GM18873 (cell line): Measurements from ENCODE around the gene DHRS3.
"Not testable (repeated sequence)": the region's sequence is repeated elsewhere in the genome, so short reads cannot be mapped to it uniquely, and the experiment has no call there.

Experiments
- ATAC-seq: cut with Tn5 transposase; IDR thresholded peaks from one replicate; pipeline ENCODE4 v1.9.1; 2021; ENCODE audit warnings: mild to moderate bottlenecking, moderate library complexity, moderate number of reproducible peaks; ENCODE audit not compliant: unreplicated experiment, low FRiP score

DHRS3 gene

GRCh38 chr1:12542616-12543592 is 75.1 kb downstream of the DHRS3 start:
- ATAC-seq, result no peak

- no peak for ATAC-seq
Observed at GRCh38 chr1:12542138-12542465, 75.9 kb downstream of the DHRS3 start.

- ATAC-seq, result no peak
Observed at GRCh38 chr1:12541274-12542137, 76.5 kb downstream of the DHRS3 start.

GRCh38 chr1:12540580-12541273 is 77.3 kb downstream of the DHRS3 start:
- ATAC-seq, result no peak

- ATAC-seq, result no peak
Observed at GRCh38 chr1:12539705-12540579, 78.1 kb downstream of the DHRS3 start.

GRCh38 chr1:12539320-12539704 is 78.7 kb downstream of the DHRS3 start:
- ATAC-seq, result no peak

- ATAC-seq, result not testable (repeated sequence)
Observed at GRCh38 chr1:12538536-12538935, 79.5 kb downstream of the DHRS3 start.

GRCh38 chr1:12537906-12538461 is 80.0 kb downstream of the DHRS3 start:
- no peak for ATAC-seq

GRCh38 chr1:12537294-12537693 is 80.7 kb downstream of the DHRS3 start:
- ATAC-seq, result no peak

- ATAC-seq, result no peak
Observed at GRCh38 chr1:12536023-12536639, 81.9 kb downstream of the DHRS3 start.

- ATAC-seq, result no peak
Observed at GRCh38 chr1:12532405-12533315, 85.3 kb downstream of the DHRS3 start.

GRCh38 chr1:12531179-12531499 is 86.9 kb downstream of the DHRS3 start:
- ATAC-seq, result no peak

GRCh38 chr1:12530462-12531178 is 87.4 kb downstream of the DHRS3 start:
- no peak for ATAC-seq

GRCh38 chr1:12529640-12530174 is 88.3 kb downstream of the DHRS3 start:
- ATAC-seq, result no peak

GRCh38 chr1:12528021-12528852 is 89.8 kb downstream of the DHRS3 start:
- no peak for ATAC-seq

GRCh38 chr1:12527564-12527963 is 90.4 kb downstream of the DHRS3 start:
- no peak for ATAC-seq
